ENCODE measurements around the gene GPR35.

Gene GPR35

DNA sequence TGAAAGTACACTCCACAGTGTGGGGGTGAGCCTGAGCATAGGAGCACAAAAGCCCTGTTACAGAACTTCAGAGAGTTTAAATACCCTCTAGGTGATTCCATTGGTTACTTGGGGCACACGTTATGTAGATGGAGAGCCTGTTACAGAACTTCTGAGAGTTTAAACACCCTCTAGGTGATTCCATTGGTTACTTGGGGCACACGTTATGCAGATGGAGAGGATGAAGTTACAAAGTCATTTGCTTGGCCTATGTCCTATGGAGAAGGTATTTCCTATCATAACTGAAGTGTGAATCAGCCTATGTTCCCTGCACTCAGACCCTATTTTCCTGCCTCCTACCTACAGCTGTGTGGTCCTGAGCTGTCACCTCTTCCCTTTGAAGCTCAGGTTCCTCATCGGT lies 42.5 kb upstream of the GPR35 start:
- H3K27ac ChIP-seq (ENCODE audit: low read depth, low read length): no peak overlapping the region
- H3K27me3 ChIP-seq (ENCODE audit: control insufficient read depth in 5 of 5, insufficient read depth in 4 of 5, low read length in 5 of 5): no peaks in the 10 kb centered on the region
- H3K9me3 ChIP-seq (ENCODE audit: control insufficient read depth in 5 of 5, low read length in 5 of 5): no peaks in the 10 kb centered on the region
- H3K4me1 ChIP-seq (ENCODE audit: control insufficient read depth in 5 of 5, insufficient read depth in 5 of 5, low read length in 5 of 5): peaks cover 17 to 57% (median 49%) of the 10 kb centered on the region in 5 donors
- no peak overlapping the region for H3K4me3 ChIP-seq (ENCODE audit: low read depth in 1 of 5, low read length in 5 of 5)
- no peak overlapping the region for H3K9ac ChIP-seq (ENCODE audit: low read length in 5 of 5)
- H3K36me3 ChIP-seq (ENCODE audit: control insufficient read depth in 5 of 5, insufficient read depth in 5 of 5, low read length in 5 of 5): peaks cover 0 to 13% (median 8%) of the 10 kb centered on the region in 5 donors

DNA sequence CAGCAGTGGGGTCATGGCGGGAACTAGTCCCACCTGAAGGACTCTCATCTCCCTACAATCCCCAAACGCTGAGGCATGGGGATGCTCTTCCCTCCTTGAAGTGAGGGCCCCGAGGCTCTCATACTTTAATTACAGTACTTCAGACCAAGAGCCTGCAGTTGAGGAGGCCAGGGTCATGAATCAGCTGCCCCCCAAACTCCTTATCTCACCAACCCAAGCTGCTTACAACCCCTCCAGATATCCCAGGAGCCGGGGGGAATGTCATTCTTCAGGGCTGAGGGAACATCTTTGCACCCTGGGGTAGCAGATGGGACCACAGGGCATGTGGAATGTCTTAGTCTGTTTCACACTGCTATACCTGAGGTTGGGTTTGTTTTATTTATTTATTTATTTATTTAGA lies 41.5 kb upstream of the GPR35 start:
- peaks cover 23 to 58% (median 53%) of the 10 kb centered on the region in 5 donors for H3K4me1 ChIP-seq (ENCODE audit: control insufficient read depth in 5 of 5, insufficient read depth in 5 of 5, low read length in 5 of 5)
- H3K9ac ChIP-seq (ENCODE audit: low read length in 5 of 5): peak overlapping the region in 1 of 5 donors; percentile 23
- no peaks in the 10 kb centered on the region for H3K9me3 ChIP-seq (ENCODE audit: control insufficient read depth in 5 of 5, low read length in 5 of 5)
- no peak overlapping the region for H3K4me3 ChIP-seq (ENCODE audit: low read depth in 1 of 5, low read length in 5 of 5)
- H3K27me3 ChIP-seq (ENCODE audit: control insufficient read depth in 5 of 5, insufficient read depth in 4 of 5, low read length in 5 of 5): no peaks in the 10 kb centered on the region
- H3K36me3 ChIP-seq (ENCODE audit: control insufficient read depth in 5 of 5, insufficient read depth in 5 of 5, low read length in 5 of 5): peaks cover 0 to 5% (median 0%) of the 10 kb centered on the region in 5 donors
- no peak overlapping the region for H3K27ac ChIP-seq (ENCODE audit: low read depth, low read length)

- Histone ChIP-seq H3K4me3 (ENCODE audit: low read depth in 1 of 5, low read length in 5 of 5) (peak overlapping the region in 2 of 5 donors; percentile 90 to 96), H3K9me3 (ENCODE audit: control insufficient read depth in 5 of 5, low read length in 5 of 5) (no peaks in the 10 kb centered on the region), H3K9ac (ENCODE audit: low read length in 5 of 5) (peak overlapping the region in 3 of 5 donors; percentile 94 to 99 (median 97)), H3K4me1 (ENCODE audit: control insufficient read depth in 5 of 5, insufficient read depth in 5 of 5, low read length in 5 of 5) (peaks cover 23 to 52% (median 47%) of the 10 kb centered on the region in 5 donors), H3K36me3 (ENCODE audit: control insufficient read depth in 5 of 5, insufficient read depth in 5 of 5, low read length in 5 of 5) (peaks cover 0 to 8% (median 3%) of the 10 kb centered on the region in 5 donors), H3K27me3 (ENCODE audit: control insufficient read depth in 5 of 5, insufficient read depth in 4 of 5, low read length in 5 of 5) (no peaks in the 10 kb centered on the region), H3K27ac (ENCODE audit: low read depth, low read length) (no peak overlapping the region)
Observed at GRCh38 chr2:240584486-240585031, 40.7 kb upstream of the GPR35 start.

GRCh38 chr2:240585101-240585500 lies 40.2 kb upstream of the GPR35 start:
- Histone ChIP-seq H3K9ac (ENCODE audit: low read length in 5 of 5) (peak overlapping the region; percentile 92 to 99 (median 94)), H3K4me1 (ENCODE audit: control insufficient read depth in 5 of 5, insufficient read depth in 5 of 5, low read length in 5 of 5) (peaks cover 22 to 46% (median 42%) of the 10 kb centered on the region in 5 donors), H3K4me3 (ENCODE audit: low read depth in 1 of 5, low read length in 5 of 5) (peak overlapping the region; percentile 90 to 97 (median 96)), H3K9me3 (ENCODE audit: control insufficient read depth in 5 of 5, low read length in 5 of 5) (no peaks in the 10 kb centered on the region), H3K36me3 (ENCODE audit: control insufficient read depth in 5 of 5, insufficient read depth in 5 of 5, low read length in 5 of 5) (peaks cover 0 to 14% (median 8%) of the 10 kb centered on the region in 5 donors), H3K27me3 (ENCODE audit: control insufficient read depth in 5 of 5, insufficient read depth in 4 of 5, low read length in 5 of 5) (no peaks in the 10 kb centered on the region), H3K27ac (ENCODE audit: low read depth, low read length) (no peak overlapping the region)

- H3K36me3 ChIP-seq (ENCODE audit: control insufficient read depth in 5 of 5, insufficient read depth in 5 of 5, low read length in 5 of 5): peaks cover 0 to 20% (median 13%) of the 10 kb centered on the region in 5 donors
- peak overlapping the region; percentile 92 to 99 (median 94) for H3K9ac ChIP-seq (ENCODE audit: low read length in 5 of 5)
- peaks cover 21 to 41% (median 35%) of the 10 kb centered on the region in 5 donors for H3K4me1 ChIP-seq (ENCODE audit: control insufficient read depth in 5 of 5, insufficient read depth in 5 of 5, low read length in 5 of 5)
- H3K27ac ChIP-seq (ENCODE audit: low read depth, low read length): peak overlapping the region; percentile 90
- H3K27me3 ChIP-seq (ENCODE audit: control insufficient read depth in 5 of 5, insufficient read depth in 4 of 5, low read length in 5 of 5): no peaks in the 10 kb centered on the region
- H3K4me3 ChIP-seq (ENCODE audit: low read depth in 1 of 5, low read length in 5 of 5): peak overlapping the region; percentile 90 to 97 (median 96)
- H3K9me3 ChIP-seq (ENCODE audit: control insufficient read depth in 5 of 5, low read length in 5 of 5): no peaks in the 10 kb centered on the region
Observed at GRCh38 chr2:240585681-240586197, 39.5 kb upstream of the GPR35 start.

DNA sequence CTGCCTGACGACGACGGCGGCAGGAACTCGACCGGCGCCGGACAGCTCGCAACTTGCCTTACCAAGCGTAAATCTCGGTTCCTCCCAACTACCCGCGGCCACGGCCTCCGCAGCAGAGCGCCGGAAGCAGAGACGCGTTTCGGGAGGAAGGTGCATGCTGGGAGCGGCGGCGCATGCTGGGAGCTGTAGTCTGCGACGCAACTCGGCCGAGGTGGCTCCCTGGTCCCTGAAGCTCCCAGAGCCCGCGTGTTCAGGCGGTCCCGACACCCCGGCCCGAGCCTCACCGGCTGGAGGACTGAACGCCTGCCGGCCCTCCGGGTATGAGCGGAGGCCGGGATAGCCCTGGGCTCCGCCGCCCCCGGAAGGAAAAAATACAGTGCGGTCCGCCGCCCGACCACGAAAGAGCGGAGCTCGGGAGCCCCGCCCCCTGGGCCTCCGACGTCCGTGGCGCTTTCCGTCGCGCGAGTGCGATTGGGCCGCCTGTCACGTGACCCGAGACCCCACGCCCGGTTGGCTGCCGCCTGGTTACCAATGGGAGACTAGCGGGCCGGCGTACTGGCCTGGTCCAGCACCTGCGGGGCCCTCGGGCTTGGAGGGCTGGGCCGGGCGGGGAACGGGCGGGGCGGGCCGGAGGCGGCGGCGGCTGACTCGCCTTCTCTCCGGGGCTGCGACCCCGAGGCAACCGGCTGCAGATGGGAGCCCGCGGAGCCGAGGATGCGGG lies 38.9 kb upstream of the GPR35 start, which contains the start of gene CAPN10:
TSS of gene CAPN10 (plus strand) at position 537 of the 721 bp plus-strand sequence. CDS start at position 715, 178 bp downstream.
- Histone ChIP-seq H3K27ac (ENCODE audit: low read depth, low read length) (peak within 1 kb of the TSS; percentile 90), H3K36me3 (ENCODE audit: control insufficient read depth in 5 of 5, insufficient read depth in 5 of 5, low read length in 5 of 5) (peaks cover 0 to 26% (median 19%) of the 10 kb centered on the region in 5 donors), H3K4me1 (ENCODE audit: control insufficient read depth in 5 of 5, insufficient read depth in 5 of 5, low read length in 5 of 5) (peaks cover 21 to 41% (median 35%) of the 10 kb centered on the region in 5 donors)

GRCh38 chr2:240586919-240587800 lies 38.1 kb upstream of the GPR35 start:
- H3K36me3 ChIP-seq (ENCODE audit: control insufficient read depth in 5 of 5, insufficient read depth in 5 of 5, low read length in 5 of 5): peaks cover 0 to 34% (median 27%) of the 10 kb centered on the region in 5 donors
- H3K4me1 ChIP-seq (ENCODE audit: control insufficient read depth in 5 of 5, insufficient read depth in 5 of 5, low read length in 5 of 5): peaks cover 21 to 41% (median 35%) of the 10 kb centered on the region in 5 donors
- H3K9ac ChIP-seq (ENCODE audit: low read length in 5 of 5): peak overlapping the region; percentile 28 to 83 (median 78)
- H3K9me3 ChIP-seq (ENCODE audit: control insufficient read depth in 5 of 5, low read length in 5 of 5): no peaks in the 10 kb centered on the region
- peak overlapping the region; percentile 72 to 97 (median 90) for H3K4me3 ChIP-seq (ENCODE audit: low read depth in 1 of 5, low read length in 5 of 5)
- no peaks in the 10 kb centered on the region for H3K27me3 ChIP-seq (ENCODE audit: control insufficient read depth in 5 of 5, insufficient read depth in 4 of 5, low read length in 5 of 5)
- no peak overlapping the region for H3K27ac ChIP-seq (ENCODE audit: low read depth, low read length)

More for the DNA sequence above, 38.9 kb upstream of the GPR35 start, which contains the start of gene CAPN10:
- Histone ChIP-seq H3K27me3 (ENCODE audit: control insufficient read depth in 5 of 5, insufficient read depth in 4 of 5, low read length in 5 of 5) (no peaks in the 10 kb centered on the region), H3K9me3 (ENCODE audit: control insufficient read depth in 5 of 5, low read length in 5 of 5) (no peaks in the 10 kb centered on the region), H3K4me3 (ENCODE audit: low read depth in 1 of 5, low read length in 5 of 5) (peak within 1 kb of the TSS; percentile 90 to 97 (median 96)), H3K9ac (ENCODE audit: low read length in 5 of 5) (peak within 1 kb of the TSS; percentile 92 to 99 (median 94))

GRCh38 chr2:240588006-240588655 lies 37.1 kb upstream of the GPR35 start:
- Histone ChIP-seq H3K27me3 (ENCODE audit: control insufficient read depth in 5 of 5, insufficient read depth in 4 of 5, low read length in 5 of 5) (no peaks in the 10 kb centered on the region), H3K9me3 (ENCODE audit: control insufficient read depth in 5 of 5, low read length in 5 of 5) (no peaks in the 10 kb centered on the region), H3K4me3 (ENCODE audit: low read depth in 1 of 5, low read length in 5 of 5) (peak overlapping the region; percentile 17 to 97 (median 90)), H3K36me3 (ENCODE audit: control insufficient read depth in 5 of 5, insufficient read depth in 5 of 5, low read length in 5 of 5) (peaks cover 0 to 39% (median 31%) of the 10 kb centered on the region in 5 donors), H3K4me1 (ENCODE audit: control insufficient read depth in 5 of 5, insufficient read depth in 5 of 5, low read length in 5 of 5) (peaks cover 21 to 41% (median 35%) of the 10 kb centered on the region in 5 donors), H3K9ac (ENCODE audit: low read length in 5 of 5) (peak overlapping the region in 4 of 5 donors; percentile 72 to 83 (median 79)), H3K27ac (ENCODE audit: low read depth, low read length) (no peak overlapping the region)

DNA sequence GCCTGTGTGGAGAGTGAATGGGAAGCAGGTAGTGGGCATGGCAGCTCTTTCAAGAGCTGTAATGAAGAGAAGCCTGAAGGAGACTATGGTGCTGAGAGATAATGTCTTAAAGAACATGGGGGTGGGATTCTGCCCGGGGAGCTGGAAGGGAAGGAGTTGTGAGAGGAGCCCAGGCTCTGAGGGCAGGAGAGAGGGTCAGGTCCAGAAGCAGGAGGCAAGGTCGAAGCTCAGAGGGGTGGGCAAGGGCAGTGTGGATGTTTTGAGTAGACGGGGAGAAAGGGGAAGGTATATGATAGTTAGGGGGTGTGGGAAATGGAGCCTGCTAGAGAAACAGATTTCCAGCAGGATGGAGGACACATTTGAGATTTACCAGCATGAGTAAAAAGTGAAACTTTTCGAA lies 36.6 kb upstream of the GPR35 start:
- Histone ChIP-seq H3K4me1 (ENCODE audit: control insufficient read depth in 5 of 5, insufficient read depth in 5 of 5, low read length in 5 of 5) (peaks cover 21 to 41% (median 35%) of the 10 kb centered on the region in 5 donors), H3K36me3 (ENCODE audit: control insufficient read depth in 5 of 5, insufficient read depth in 5 of 5, low read length in 5 of 5) (peaks cover 0 to 45% (median 34%) of the 10 kb centered on the region in 5 donors), H3K9me3 (ENCODE audit: control insufficient read depth in 5 of 5, low read length in 5 of 5) (no peaks in the 10 kb centered on the region), H3K9ac (ENCODE audit: low read length in 5 of 5) (peak overlapping the region in 1 of 5 donors; percentile 80), H3K27me3 (ENCODE audit: control insufficient read depth in 5 of 5, insufficient read depth in 4 of 5, low read length in 5 of 5) (no peaks in the 10 kb centered on the region), H3K27ac (ENCODE audit: low read depth, low read length) (no peak overlapping the region), H3K4me3 (ENCODE audit: low read depth in 1 of 5, low read length in 5 of 5) (no peak overlapping the region)
